NCI-H2227 (cell line): Measurements from ENCODE around the gene GEMIN8.

ENCODE experiments used
- DNase-seq: peaks from one replicate; lab custom pipeline; 2025; ENCODE audit not compliant: unreplicated experiment; lab: John Stamatoyannopoulos, UW

The GEMIN8 gene

DNA sequence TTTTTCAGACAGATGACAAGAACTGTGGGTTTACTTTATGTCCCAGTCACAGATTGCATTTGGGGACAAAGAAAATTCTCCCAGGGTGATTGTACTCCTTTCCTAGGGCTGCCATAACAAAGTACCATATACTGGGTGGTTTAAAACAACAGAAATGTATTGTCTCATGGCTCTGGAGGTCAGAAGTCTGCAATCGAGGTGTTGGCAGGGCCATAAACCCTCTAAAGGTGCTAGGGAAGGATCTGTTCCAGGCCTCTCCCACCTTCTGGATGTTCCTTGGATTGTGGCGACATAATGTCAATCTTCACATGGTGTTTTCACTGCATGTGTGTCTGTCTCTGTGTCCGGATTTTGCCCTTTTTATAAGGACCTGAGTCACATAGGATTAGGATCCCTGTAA is 12.3 kb downstream of the GEMIN8 start:
- DNase-seq = no peak

GRCh38 chrX:14015941-14016340 is 13.8 kb downstream of the GEMIN8 start:
- no peak for DNase-seq

GRCh38 chrX:14015294-14015693 is 14.4 kb downstream of the GEMIN8 start:
- no peak for DNase-seq

GRCh38 chrX:14014526-14014925 is 15.2 kb downstream of the GEMIN8 start:
- DNase-seq = no peak

DNA sequence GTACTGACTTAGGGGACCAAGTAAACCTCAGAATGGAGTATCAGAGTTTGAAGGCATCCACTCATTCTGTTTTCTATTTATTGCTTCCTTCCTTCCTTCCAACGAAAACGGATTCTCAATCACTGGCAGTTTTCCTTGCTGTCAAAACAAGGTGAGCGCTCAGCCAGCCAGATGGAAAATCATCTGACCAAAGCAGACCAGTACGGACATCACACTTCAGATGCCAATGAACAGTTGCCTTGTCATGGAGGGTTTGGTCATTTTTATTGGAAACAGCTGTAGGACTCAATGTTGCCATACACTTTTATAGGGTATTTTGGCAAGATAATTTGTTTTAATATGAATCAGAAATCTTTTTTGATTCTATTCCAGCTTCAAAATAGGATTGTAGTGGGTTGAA is 16.6 kb downstream of the GEMIN8 start:
- DNase-seq = no peak

GRCh38 chrX:14010566-14010965 is 19.1 kb downstream of the GEMIN8 start:
- no peak for DNase-seq

GRCh38 chrX:14006540-14006939 is 23.2 kb downstream of the GEMIN8 start:
- DNase-seq = no peak

DNA sequence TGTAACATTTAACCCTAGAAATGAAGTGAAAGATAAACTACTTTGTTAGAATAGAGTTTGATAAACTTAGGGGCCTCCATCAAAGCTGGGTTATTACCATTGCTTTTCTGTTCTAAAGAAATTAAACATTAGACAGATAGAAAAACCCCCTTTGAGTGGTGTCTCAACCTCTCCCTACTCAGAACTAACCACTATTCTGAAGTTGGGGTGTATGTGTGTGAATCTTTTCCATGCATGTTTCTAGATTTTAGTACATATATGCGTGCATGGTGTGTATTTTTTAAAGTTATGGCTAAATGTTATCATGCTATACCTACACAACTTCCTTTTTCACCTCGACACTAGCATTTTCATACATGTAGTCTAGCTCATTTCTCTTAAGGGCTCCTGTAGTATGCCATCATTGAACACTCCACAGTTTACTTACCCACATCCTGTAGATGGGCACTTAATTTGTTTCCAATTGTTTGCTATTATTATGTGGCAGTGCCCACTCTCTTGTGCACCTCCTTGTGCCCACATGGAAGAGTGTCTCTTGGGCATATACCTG is 25.7 kb downstream of the GEMIN8 start:
- no peak for DNase-seq

GRCh38 chrX:14003028-14003427 is 26.7 kb downstream of the GEMIN8 start:
- DNase-seq = no peak

DNA sequence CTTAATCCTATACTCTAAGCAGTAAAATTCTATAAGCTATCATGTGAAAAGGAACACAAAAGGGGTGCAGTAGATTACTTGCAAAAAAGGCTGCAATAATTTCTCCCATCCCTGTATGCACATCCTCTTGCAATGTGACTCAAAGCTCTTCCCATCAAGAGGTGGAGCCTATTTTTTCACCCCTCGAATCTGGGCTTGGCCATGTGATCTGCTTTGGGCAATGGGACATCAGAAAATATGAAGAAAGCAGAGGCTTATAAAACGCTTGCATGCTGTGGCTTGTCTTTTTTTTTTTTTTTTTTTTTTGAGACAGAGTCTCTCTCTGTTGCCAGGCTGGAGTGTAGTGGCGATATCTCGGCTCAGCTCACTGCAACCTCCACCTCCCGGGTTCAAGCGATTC is 33.0 kb downstream of the GEMIN8 start:
- no peak for DNase-seq

- no peak for DNase-seq
These were observed 35.1 kb downstream of the GEMIN8 start for GRCh38 chrX:13994536-13995080.

DNA sequence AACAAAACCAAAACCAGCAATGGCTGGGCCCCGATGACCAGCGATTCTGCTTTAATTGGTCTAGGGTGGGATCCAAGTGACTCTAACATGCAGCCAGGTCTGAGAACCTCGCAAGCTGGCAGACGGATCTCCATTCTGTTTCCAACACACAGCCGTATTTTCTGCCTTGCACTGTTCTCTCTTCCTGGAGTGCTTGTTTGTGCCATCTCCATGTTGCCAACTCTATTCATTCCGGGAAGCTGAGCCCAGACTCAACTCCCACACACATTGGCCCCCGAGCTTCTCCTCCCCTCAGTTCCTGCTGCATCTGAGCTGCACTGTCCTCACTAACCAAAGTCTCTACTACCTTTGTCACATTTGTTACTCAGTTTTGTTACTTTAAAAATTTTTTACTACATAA is 35.6 kb downstream of the GEMIN8 start:
- DNase-seq = no peak

DNA sequence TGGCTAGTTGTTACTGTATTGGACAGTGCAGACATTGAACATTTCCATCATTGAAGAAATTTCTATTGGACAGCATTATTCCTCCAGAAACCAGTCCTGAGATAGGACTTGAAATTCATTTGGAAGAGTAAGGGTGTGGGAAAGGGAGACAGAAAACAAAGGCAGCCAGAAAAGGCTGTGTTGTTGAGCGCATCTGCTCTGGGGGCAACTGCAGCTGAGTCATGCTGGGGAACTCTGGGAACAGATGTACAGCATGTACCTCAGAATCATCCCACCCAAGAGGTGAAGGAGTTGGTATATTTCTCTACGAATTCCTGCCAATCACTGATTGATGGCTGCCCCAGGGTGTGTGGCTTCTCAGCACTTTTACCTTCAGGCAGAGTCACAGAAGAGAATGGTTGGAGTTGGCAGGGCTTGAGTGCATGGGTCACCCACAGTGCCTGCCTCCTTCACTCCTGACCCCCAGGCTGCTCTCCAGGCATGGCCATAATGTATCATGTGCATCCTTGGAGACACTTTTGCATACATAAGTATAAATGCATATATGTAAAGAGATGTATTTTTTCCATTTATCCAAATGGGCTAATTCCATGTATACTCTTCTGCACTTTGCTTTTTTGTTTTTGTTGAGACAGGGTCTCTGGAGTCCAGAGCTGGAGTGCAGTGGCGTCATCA is 39.4 kb downstream of the GEMIN8 start:
- no peak for DNase-seq

- DNase-seq = no peak
These were observed 43.8 kb downstream of the GEMIN8 start for GRCh38 chrX:13985697-13986435.

DNA sequence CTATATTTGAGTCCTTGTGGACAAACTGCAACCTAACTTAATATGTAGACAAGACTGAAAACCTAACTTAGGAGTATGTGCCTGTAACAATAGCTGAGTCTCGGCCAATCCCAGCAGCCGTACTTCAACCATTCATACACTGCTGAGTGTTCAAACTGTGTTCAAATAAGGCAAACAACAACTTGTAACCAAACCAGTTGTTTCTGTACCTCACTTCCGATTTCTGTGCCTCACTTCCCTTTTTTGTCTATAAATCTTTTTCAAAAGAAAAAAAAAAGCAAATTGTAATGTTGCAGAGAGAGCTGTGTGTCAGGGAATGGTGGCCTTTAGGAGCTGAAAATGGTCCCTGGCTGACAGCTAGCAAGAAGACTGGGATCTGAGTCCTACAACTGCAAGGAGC is 46.0 kb downstream of the GEMIN8 start:
- no peak for DNase-seq

DNA sequence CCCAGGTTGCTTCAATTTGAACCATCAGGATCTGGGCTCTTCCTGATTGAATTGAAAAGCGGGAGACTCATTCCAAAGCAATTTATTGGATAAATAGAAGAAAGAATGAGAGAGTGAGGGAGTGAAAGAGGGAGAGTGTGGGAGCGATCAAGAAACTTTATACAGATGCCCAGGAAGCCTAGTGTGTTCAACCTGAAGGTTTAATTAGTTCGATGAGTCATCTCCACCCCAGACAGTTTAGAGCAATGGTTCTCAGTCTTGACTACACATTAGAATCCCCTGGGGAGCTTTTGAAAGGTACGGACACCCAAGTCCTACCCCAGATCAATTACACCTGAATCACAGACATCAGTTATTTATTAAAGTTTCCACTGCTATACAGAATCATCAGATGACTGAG is 61.5 kb downstream of the GEMIN8 start:
- no peak for DNase-seq

GRCh38 chrX:13967636-13968035 is 62.1 kb downstream of the GEMIN8 start:
- DNase-seq = no peak

DNA sequence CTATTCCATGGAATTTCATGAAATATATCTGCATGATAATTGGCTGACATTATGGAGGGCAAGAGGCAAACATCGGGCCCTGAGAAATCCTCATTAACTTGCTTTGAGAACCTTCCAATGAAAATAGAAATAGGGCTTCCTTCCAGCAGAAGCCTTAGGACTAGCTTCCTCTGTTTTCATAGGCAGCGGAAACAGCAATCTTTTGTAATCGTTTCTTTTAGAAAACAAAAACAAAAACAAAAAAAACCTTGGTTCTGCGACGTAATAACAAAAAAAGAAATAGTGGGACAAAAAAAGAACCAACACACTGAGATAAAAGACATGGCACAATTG is 62.9 kb downstream of the GEMIN8 start:
- DNase-seq = no peak

DNA sequence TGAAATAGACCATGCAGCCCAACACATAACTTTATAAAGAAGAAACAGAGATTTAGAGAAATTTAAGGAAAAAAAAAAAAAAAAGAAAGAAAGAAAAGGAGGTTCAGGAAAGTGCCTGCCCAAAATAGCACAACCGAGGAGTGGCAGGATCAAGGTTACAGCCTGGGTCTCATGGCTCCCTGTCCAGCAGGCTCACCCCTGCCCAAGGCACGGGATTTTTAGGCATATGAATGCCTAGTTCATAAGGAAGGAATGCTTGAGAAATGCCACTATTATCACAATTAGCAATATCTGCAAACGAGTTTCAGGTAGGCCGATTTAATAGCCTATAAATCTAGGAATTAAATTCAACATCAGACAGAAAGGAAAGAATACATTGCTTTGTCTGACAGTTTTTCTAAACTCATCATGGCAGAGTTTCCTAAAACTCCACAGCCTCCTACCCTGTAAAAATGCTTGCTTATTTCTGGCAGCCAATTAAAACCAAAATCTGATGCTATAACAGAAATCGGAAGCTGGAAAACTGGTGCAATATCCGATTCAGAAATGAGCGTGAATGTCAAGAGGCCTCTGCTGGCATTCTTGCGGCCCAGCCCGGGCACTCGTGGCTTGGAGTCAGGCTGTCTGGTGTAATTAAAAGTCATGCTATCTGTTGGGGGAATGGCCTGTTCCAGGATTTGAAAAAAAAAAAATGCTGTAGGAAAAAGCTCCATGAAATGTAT is 63.5 kb downstream of the GEMIN8 start:
- DNase-seq = no peak

DNA sequence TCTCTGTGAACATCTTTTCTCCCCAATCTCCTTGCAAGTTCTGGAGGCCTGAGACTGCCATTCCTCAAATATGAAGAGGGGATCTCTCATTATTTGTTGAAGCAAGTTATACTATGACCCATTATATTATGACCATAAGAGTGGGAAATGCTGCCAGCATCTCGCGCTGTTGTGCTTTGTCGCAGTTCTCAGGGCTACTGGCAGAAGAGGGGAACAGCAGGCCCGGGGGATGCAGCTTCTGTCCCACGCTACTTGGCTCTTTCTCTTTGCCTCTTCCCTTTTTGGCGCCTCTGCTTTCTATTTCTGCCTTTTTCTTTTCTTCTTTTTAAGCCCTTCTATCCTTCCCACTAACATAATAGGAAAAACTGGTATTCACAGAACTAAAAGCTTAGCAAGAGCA is 64.2 kb downstream of the GEMIN8 start:
- DNase-seq = no peak

DNA sequence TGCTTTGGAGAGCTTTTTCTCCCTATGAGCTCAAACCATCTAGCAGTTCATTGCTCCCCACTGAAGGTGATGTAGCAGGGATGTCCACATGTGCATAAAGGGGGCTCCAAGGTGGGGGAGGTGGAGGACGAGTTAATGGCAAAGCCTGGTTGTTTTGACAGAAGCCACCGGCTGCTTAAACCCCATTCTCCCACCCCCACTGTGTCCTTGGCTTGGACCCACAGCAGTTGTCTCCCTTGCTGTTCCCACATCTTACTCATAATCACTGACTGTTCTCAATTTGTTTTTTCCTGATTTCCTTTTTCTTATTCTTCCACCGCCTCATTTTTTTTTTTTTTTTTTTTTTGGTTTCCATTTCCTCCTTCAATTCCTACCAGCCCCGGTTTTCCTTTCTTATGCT is 72.7 kb downstream of the GEMIN8 start:
- no peak for DNase-seq
